Measurements from ENCODE around the gene DLG2. TPM values are rescaled to one million over a fixed set of nuclear protein-coding genes. Genes with fewer than 3 reads are reported as not detected.
"Not testable (repeated sequence)": the region's sequence is repeated elsewhere in the genome, so short reads cannot be mapped to it uniquely, and the experiment has no call there.

Gene DLG2
- total RNA-seq, 1 donor from 2014 or later = 14.4 TPM

DNA sequence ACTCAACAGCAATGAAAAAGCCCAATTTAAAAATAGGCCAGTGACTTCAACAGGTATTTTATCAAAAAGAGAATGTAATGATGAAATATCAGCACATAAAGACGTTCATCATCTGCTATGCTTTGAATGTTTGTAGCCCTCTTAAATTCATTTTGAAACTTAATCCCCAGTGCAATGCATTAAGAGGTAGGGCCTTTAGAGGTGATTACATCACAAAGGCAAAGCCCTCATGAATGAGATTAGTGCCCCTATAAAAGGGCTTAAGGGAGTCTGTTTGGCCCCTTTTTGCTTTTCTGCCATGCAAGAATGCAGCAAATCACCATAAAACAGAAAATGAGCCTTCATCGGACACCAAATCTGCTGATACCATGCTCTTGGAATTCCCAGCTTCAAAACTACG lies 637.0 kb downstream of the DLG2 start:
- DNase-seq = no peak

DNA sequence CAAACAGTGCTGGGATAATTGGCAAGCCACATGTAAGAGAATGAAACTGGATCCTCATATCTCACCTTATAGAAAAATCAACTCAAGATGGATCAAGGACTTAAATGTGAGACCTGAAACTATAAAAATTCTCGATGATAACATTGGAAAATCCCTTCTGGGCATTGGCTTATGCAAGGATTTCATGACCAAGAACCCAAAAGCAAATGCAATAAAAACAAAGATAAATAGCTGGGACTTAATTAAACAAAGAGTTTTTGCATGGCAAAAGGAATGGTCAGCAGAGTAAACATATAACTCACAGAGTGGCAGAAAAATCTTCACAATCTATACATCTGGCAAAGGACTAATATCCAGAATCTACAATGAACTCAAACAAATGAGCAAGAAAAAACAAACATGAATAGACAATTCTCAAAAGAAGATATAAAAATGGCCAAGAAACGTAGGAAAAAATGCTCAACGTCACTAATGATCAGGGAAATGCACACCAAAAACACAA lies 639.4 kb downstream of the DLG2 start:
- DNase-seq = not testable (repeated sequence)

DNA sequence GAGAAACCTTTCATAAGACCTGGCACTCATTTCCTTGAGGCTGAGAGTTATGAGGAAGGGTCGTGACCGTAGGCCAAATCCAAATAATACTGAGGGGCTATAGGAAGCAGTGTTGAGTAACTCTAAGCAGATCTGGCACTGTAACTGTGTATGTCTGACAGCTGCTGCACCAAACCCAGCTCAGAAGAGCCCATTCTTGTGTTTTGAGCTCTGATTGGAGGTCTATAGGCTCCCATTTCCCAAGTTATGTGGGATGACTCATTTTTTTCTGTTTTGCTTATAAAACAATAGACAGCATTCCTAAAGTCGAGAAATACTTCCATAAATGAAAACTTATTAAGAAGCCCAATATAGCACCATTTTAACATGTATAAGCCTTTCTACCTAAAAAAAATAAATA lies 645.8 kb downstream of the DLG2 start:
- DNase-seq = no peak

DNA sequence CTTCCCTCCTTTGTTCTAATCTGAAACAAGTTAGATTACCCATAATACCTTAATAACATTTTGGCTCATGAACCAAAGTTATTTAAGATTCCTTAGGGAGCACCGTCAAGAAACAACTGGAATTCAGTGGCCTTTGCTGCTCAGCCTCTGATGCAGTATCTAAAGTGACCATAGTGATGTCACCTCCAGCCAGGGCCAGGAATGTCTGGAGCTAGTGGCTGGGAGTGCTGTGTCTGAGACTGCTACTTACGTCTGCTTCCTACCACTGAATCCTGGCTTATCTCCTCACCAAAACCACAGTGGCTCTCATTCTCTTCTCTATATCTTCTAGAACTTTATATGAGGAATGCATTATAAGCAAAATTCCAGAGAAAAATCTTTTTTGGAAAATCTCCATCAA lies 658.0 kb downstream of the DLG2 start:
- peak; percentile 16 for DNase-seq

DNA sequence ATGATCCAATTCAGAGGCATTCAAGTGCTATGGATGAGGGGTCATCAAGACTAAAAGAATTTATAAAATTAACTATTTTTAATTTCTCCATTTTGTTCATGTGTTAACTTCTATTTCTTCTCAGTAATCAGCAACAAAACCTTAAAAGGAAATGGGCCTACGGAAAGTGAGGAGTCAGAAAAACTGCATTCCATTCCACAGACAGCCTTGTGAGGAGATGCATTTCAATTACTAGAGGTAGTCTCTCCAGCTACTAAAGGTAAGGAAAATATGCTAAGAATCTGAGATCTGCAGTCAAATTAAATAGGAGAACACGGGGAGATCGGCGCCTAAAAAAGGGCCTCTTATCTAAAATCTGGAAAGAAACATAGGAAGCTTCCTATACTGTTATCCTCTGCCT lies 661.7 kb downstream of the DLG2 start:
- no peak for DNase-seq

DNA sequence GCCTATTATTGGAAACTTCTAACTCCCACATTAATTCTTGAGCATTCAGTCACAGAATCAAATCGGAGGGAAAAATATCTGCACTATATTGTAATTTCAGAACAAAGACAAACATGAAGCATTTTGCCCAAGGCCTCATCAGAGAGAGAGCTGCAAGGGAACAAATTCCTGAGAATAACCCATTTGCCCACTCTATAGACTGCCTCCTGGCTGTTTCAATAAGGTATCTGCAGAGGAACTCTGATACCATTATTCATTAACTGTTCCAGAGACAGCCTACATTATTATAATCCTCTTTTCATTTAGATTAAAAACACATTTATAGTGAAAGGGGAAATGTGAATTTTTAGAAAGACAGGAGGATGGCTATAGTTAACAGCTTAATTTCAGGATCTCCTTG lies 663.9 kb downstream of the DLG2 start:
- DNase-seq = no peak

DNA sequence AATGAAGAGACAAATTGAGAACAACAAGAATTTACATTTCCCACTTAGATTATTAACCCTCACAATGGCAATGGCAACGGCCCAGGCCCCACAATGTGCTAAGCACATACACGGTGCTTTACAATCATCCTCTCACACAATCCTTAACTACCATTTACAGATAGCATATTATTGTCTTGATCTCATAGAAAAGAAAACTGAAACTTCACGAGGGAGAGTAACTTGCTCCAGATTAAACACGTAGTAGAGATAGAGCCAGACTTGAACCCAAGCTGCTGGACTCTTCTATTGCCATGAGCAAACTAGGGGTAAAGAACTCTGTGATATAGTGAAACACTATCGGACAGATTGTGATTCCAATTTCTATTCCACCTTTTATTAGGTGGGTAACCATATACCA lies 665.1 kb downstream of the DLG2 start:
- DNase-seq = no peak

DNA sequence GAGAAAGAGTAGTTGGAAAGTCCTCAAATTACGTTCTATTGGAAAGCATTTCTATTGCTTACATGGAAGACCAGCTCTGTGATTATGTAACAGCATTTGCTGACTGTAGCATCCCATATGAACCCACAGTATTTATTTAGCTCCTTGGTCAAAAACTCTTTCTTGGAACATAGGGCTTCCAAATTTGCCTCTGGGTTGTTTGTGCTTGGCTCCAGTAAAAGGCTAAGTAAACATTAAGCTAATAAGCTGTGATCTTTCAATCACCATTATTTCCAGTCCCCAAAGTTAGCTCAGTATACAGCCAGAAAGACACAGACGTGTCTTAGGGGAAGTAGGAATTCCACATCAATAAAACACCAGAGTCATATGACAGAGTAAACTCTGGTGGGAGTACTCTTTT lies 668.8 kb downstream of the DLG2 start:
- DNase-seq = no peak

DNA sequence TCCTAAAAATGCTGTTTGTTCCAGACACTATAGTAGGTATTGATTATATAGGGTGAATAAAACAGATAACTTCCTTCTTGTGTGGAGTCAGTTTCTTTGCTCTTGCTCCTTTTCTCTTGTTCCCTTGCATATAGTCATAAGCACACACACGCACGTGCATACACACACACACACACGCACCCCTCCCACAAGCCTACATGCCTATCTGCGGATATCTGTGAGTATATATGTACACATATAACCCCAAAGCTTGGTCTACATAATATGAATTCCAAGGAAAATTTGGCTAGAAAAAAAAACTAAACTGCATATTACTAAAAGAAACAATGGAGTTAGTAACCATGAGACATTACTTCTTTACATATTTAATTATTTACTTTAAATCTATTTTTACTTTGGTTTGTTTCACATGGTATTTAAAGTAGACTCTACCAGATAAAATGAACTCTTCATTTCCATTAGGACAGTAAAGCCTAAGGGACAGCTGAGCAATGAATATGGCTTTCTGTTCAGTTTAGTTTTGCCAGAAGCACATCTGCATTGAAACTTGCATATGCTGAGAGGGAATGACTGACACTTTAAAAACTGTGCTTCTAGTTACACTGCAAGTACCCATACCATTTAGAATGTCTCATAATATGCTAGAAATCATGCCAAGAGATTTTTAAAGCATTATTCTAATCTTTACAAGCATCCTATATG lies 676.4 kb downstream of the DLG2 start:
- DNase-seq = peak; percentile 4

DNA sequence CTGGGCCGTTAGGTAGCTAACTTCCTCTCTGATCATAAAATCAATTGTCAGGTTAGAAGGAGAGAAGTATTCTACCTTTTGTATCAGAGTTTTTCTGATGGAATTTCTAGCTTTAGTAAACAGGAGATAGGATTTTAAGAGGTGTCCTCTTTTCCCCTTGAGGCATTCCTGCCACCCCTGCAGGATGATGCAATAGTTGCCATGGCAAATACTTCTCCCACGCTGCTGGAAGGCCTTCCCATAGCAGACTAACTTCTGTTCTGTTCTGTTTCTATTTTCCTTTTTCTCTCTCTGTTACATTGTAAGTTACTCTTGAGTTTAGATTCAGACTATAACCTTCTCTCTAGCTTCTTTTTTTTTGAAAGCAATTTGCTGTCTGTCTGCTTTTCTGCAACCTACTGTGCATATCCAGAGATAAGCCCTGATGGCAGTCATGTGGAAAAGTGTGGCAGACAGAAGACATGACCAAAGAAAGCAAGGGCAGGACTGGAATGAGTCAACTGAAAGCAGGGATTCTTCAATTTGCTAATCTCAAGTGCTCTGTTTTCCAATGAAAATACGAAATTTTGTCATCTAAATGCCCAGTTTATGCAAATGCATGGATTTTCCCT lies 679.1 kb downstream of the DLG2 start:
- no peak for DNase-seq

DNA sequence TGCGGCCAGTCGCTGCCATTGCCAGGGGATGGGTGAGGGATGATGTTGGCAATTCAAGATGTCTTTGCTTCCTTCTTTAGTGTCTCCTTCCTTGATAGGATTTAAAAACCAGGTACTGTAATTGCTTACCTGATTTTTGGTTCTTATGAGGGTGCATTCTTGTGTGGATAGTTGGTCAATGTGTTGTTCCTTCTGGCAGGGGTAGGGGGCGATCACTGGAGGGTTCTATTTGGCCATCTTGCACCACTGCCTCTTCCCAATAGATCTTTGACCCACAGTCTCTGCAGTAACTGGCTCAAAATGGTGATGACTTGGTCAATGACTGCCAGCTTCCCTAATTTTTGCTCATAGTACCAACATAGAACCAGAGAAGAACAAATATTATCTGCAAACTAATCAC lies 680.1 kb downstream of the DLG2 start:
- no peak for DNase-seq

DNA sequence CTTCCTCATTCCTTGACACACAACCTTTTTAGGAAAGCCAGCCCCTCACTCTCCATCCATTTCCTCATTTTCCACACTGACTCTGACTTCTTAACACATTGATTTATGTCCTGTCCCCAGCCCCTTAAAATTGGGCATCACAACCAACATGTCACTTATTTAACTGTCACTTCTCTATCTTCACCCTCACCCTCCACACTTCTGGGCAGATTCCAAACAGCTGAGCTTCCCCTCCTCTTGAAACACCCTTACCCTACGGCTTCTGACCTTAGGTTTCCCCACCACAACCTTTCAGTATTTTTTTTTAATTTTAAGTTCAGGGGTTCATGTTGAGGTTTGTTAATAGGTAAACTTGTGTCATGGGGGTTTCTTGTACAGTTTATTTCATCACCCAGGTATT lies 696.3 kb downstream of the DLG2 start:
- no peak for DNase-seq

DNA sequence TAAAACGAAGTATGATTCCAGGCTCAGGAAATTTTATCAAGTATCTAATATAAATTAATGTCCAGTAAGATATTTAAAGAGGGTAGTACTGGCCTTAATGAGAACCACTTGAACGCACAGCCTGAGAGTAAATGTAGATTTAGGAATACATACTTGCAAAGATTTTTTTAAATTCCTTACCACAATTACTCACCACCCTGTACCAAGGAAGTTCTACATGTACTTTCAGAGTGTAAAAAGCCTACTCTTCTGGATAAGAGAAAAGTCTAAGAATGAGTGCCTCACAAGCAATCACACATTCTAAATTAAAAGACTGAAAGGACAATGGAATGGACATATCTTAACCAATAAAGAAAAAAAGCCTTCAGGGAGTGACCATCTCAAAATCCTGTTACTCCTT lies 697.4 kb downstream of the DLG2 start:
- no peak for DNase-seq

DNA sequence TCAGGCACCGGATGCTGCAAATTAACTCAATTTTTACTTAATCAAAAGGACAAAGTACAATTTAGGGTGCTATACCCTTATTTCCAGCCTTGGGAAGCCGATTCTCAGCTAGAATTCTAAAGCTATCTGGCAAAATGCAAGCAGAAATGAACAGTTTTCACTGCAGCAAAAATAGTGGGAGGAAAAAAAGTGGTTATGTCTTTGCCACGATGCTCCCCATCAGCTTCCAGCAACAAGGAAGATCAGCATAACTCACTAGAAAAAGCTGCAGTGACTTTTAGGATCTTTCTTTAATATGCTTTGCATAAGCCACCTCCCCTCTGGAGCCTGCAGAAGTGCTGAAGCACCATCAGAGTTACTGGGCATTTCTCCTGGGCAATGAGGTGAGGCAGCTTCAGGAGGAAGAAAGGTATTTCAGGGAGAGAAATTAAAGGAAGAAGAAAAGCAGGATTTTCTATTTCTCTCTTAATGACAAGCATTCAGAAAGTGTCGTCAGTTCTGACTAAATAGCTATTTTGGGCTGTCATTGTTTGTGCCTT lies 702.9 kb downstream of the DLG2 start:
- DNase-seq = no peak

DNA sequence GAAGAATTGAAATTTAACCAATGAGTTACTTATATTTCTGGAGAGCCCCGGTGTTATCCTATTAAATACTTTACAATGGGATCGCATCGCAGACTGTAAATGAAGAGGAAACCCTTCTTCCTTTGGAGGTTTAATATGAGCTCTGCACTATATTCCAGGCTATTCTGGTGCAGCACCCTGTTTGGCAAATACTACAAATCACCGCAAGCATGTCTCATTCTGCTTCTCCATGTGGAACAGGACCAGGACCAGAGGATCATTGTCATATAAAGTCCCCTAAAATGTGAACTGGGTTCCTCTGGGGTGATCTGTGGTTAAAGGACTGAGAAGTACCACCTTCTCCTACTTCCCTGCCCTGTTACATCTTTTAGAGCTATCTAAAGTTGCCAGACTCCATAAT lies 703.7 kb downstream of the DLG2 start:
- DNase-seq = no peak

DNA sequence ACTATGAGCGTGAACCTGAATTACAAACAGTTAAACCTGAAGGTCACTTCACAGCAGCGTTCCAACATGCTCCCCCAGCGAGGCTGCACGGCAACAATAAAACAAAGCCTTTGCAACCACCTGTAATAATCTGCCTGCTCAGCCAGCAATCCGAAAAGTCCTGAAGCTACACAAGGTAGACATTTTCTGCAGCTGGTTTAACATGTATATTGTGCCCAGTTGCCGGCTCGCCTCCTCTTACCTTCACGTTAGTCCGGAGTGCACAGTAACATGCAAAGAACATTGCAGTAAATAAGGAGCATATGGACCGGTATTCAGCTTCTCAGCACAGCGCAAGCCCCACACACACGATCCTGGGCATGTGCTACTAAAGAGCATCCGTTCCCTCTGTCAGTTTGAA lies 704.3 kb downstream of the DLG2 start:
- DNase-seq = peak; percentile 13

DNA sequence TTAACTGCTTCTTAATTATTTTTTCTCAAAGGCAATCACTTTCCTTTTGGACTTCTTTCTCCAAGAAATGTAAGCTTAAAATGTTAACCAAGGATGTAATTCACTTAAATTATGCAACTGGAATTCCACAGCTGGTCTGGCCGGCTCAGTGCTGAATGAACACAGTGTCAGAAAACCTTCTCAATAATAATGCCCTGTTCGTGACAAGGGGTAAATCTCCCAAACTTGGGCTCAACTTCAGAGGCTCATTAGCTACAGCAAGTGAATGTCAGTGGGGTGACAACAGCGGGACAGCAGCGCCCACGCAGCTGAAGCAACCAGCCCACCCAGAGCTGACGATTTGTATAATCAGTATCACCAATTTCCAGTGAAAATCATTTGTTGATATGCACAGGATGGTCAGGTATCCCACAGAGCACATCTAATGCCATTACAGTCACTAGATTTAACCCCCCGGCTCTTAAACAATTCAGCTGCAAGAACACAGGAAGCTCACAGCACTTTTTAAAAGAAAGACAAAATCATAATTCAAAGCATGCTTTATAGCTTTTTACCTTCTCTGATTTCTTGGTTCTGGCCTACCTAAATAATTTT lies 704.8 kb downstream of the DLG2 start:
- peak; percentile 18 for DNase-seq

DNA sequence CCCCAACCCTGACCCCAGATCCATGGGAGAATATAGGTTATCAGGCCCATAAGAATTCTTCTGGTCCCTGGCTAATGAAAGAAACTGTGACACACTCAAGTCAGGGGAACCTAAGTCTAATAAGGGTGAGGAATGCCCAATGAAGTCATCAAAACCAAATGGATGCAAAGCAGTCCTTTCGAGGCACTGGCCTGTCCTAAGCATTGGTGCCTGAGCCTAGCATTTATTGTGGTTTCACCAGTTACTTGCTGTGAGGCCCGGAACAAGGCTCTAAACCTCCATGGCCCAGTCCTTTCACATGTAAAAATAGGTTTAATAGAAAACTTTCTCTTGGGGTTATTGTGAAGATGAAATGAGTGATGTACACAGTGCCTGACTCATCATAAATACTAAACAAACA lies 712.6 kb downstream of the DLG2 start:
- DNase-seq = no peak

DNA sequence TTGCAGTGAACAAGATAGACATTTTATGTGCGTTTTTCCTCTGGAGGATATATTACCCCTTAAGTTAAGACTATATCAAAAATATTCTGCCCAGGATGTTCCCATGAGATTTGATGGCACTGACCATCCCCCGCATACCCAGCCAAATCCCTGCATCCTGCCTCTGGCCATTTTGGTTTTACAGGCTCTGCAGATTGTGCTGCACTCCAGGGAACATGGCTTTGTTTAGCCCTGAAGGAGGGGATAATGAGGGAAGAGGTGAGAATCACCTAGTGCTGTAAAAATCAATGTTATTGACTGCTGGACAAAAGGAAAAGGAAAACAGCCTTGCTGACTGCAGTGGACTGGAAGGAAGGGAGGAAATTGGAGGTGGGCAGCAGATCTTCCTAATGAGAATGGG lies 717.4 kb downstream of the DLG2 start:
- no peak for DNase-seq

DNA sequence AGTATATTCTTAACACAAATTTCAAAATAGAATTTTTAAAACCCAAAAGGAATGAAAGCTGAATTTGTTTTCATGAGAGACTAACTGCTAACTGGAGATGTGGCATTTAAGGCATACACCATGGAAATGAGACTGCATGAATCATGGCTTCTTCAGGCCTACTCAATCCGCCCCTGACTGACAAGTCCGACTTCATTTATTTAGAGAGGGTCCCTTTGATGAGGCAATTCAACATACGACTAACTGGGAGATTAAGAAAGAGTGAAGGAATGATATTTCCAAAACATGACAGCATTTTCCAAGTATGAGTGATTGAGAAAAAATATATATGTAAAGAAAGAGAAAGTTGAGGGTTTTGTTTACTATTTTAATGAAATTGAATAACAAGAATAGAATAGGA lies 720.1 kb downstream of the DLG2 start:
- DNase-seq = no peak

DNA sequence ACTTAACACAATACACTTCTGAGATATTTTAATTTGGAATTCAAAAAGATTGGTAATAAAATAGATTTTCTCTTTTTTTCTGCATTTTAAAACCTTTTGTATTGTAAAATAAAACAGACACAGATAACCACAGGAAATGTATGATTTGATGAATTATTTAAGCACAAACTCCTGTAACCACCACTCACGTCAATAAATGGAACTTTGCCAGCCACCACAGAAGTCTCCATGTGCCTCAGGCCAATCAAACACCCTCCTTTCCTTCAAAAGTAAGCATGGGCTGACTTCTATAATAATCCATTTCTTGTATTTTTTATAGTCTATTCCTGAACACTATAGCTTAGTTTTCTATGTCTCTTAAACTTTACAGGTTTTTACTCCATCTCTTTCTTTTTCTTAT lies 721.7 kb downstream of the DLG2 start:
- no peak for DNase-seq

DNA sequence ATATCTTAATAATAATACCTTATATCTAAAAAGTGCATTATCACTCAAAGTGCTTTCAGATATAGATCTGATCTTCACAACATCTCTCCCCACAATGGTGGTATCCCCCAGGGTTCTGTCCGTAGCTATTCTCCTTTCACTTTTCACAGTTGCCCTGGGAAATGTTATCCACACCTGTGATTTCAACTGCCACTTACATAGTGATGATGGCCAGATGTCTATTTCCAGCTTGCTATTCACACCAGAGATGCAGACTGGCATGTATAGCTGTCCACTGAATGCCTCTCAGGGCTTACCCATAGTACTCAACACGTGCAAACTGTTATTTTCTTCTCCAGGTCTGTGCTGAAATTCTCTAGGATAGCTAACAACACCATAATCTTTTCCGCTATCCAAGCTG lies 724.7 kb downstream of the DLG2 start:
- no peak for DNase-seq

DNA sequence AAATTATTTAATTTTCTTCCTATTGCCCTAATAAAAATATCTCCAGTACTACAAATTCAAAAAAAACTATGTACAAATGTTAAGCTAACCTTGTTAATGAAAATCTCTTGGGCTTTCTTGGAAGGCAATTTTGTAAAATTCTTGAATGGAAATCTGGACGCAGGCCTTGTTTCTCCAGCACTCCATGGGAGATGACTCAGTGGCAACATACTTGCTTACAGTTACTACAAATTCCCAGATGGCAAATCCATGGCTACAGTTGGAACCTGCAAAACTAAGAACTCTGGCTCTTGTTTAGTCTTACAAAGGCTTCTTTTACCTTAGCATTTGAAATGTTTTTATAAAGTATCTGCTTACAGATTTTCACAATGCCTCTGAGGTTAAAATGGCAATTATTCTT lies 725.2 kb downstream of the DLG2 start:
- no peak for DNase-seq

DNA sequence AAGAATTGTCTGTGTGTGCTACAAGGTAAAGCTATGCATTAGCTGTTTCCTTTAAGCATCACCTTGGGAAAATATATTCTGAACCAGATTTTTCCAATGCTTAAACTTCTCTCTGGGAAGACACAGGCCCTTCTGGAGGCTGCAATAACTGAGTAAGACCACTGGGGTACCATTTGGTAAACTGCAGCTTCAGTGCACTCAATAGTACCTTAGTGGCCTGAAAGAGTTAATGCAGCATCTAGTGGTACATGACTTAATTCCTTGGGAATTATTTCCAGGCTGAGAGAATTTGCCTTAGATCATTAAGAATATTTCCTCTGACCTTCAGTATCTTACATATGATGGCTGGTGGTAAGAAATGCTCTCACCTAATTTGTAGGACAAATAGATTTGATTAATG lies 727.4 kb downstream of the DLG2 start:
- DNase-seq = no peak

Measured in tongue (tissue), 2 donors.